ENCODE measurements around the gene GARRE1. TPM values are rescaled to one million over a fixed set of nuclear protein-coding genes. Genes with fewer than 3 reads are reported as not detected.

GARRE1 gene
- total RNA-seq, 2 donors from 2014 or later = 25.5 to 28.0 TPM

DNA sequence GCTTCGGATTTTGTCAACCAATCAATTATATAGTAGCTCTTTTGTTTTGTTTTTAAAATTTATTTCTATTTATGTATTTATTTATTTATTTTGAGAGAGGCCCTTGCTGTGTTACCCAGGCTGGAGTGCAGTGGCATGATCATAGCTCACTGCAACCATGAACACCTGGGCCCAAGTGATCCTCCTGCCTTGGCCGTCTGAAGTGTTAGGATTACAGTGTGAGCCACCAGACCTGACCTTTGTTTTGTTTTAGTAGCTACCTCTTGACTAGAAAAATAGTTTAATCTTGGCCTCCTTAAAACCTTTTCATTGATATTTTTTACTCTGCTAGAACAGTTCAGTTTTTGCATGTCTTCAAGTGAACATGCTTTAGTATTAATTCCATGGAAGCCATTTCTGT is 15.1 kb downstream of the GARRE1 start:
- H3K4me1 ChIP-seq = peaks cover 0 to 65% of the 10 kb centered on the region in 2 donors
- no peaks in the 10 kb centered on the region for H3K36me3 ChIP-seq
- H3K4me3 ChIP-seq = no peak overlapping the region
- no peak for TF ChIP-seq CTCF (IDR thresholded peaks at IDR 0.05)
- no peaks in the 10 kb centered on the region for H3K27me3 ChIP-seq
- no peak for DNase-seq (ENCODE audit: low spot score)
- peak overlapping the region; percentile 84 to 87 for H3K27ac ChIP-seq
- no peaks in the 10 kb centered on the region for H3K9me3 ChIP-seq

DNA sequence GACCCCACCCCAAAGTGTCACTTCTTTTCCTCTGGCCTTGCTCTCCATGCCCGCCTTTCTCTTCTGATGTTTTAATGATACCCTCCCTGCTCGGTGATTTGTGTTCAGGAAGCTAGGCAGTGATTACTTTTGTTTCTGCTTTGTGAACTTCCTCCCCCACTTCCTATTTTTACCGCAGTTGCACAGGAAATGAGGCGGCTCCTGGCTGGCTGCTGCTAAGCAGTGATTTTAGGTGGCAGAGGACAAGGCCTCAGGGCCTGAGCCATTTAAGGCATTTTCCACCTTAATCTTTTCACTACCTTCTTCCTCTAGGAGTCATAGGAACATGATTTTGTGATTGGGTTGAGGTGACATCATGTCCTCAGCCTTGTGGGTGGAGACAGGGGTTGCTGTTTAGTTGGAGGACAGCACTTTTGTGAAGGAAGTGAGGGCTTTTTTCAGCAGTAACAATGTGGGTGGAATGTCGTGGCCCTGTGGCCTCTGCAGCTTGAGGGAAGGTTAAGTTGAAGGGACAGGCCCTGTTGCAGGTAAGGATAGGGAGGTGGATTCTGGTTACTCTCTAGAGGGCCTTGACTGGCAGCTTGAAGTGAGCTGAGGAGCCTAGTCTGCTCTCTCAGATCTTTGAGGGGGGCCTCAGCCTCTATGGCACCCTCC is 15.7 kb downstream of the GARRE1 start:
- Histone ChIP-seq H3K9me3 (no peaks in the 10 kb centered on the region), H3K36me3 (no peaks in the 10 kb centered on the region), H3K27ac (peak overlapping the region; percentile 84 to 87), H3K4me1 (peaks cover 0 to 63% of the 10 kb centered on the region in 2 donors), H3K27me3 (no peaks in the 10 kb centered on the region), H3K4me3 (peak overlapping the region in 1 of 2 donors; percentile 9)
- no peak for TF ChIP-seq CTCF (IDR thresholded peaks at IDR 0.05)
- peak; percentile 78 for DNase-seq (ENCODE audit: low spot score)

DNA sequence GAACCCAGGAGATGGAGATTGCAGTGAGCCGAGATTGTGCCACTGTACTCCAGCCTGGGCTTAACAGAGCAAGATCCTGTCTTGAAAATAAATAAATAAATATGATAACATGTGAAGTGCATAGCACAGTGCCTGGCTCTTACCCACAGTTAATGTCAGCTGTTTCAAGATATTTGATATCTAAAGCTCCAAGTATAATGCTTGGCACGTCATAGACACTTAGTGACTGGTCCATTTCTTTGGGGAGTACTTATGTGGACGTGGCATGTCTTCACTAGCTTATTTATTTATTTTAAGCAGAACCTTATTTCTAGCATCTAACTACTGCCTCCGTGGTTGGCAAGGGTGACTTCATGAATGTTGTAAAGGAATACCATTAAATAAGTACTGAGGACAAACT is 18.8 kb downstream of the GARRE1 start:
- TF ChIP-seq CTCF (IDR thresholded peaks at IDR 0.05) = no peak
- H3K4me3 ChIP-seq = no peak overlapping the region
- no peaks in the 10 kb centered on the region for H3K9me3 ChIP-seq
- DNase-seq (ENCODE audit: low spot score) = no peak
- H3K27me3 ChIP-seq = no peaks in the 10 kb centered on the region
- peak overlapping the region in 1 of 2 donors; percentile 49 for H3K27ac ChIP-seq
- peaks cover 0 to 70% of the 10 kb centered on the region in 2 donors for H3K4me1 ChIP-seq
- no peaks in the 10 kb centered on the region for H3K36me3 ChIP-seq

- no peaks in the 10 kb centered on the region for H3K9me3 ChIP-seq
- no peak for DNase-seq (ENCODE audit: low spot score)
- H3K4me3 ChIP-seq = no peak overlapping the region
- TF ChIP-seq CTCF (IDR thresholded peaks at IDR 0.05) = no peak
- peak overlapping the region; percentile 49 to 58 for H3K27ac ChIP-seq
- no peaks in the 10 kb centered on the region for H3K27me3 ChIP-seq
- peaks cover 0 to 63% of the 10 kb centered on the region in 2 donors for H3K4me1 ChIP-seq
- no peaks in the 10 kb centered on the region for H3K36me3 ChIP-seq
Observed at GRCh38 chr19:34274284-34274826, 20.0 kb downstream of the GARRE1 start.

GRCh38 chr19:34274827-34275625 is 20.7 kb downstream of the GARRE1 start:
- H3K36me3 ChIP-seq = no peaks in the 10 kb centered on the region
- no peaks in the 10 kb centered on the region for H3K9me3 ChIP-seq
- DNase-seq (ENCODE audit: low spot score) = no peak
- peaks cover 0 to 56% of the 10 kb centered on the region in 2 donors for H3K4me1 ChIP-seq
- no peak overlapping the region for H3K4me3 ChIP-seq
- TF ChIP-seq CTCF (IDR thresholded peaks at IDR 0.05) = no peak
- peak overlapping the region; percentile 49 to 58 for H3K27ac ChIP-seq
- no peaks in the 10 kb centered on the region for H3K27me3 ChIP-seq

Data from right atrium auricular region (tissue), 2 donors.